SK-N-SH (cell line): ENCODE results near the gene MRPS27. TPM values are rescaled to one million over a fixed set of nuclear protein-coding genes. Genes with fewer than 3 reads are reported as not detected.

Experiments used
- CTCF ChIA-PET: fragments of 300-600, 350-600 bp; formaldehyde crosslinking; extraction: SDS; loops from one replicate; lab custom pipeline; 2021; lab: Yijun Ruan, JAX
- POLR2A ChIA-PET: fragments of 350-600 bp; sonication (Branson Sonifier 250); formaldehyde crosslinking; extraction: SDS; loops from one replicate; lab custom pipeline; 2020; ENCODE audit warnings: antibody characterized with exemption, inconsistent platforms; lab: Yijun Ruan, JAX
- DNase-seq: peaks from one replicate; pipeline ENCODE4 v3.0.0; 2012
- H2AFZ ChIP-seq: fragments of 200-600 bp; sonication (generic); 2 replicates; pipeline ENCODE4 v1.8.1; 2016; ENCODE audit warnings: antibody characterized with exemption, mild to moderate bottlenecking, low read depth
- H3F3A ChIP-seq: fragments of 200-600 bp; sonication (generic); replicated peaks from 2 replicates; pipeline ENCODE3; 2016; ENCODE audit warnings: antibody characterized with exemption, mild to moderate bottlenecking; ENCODE audit not compliant: insufficient read depth
- H3K27ac ChIP-seq, 2 experiments: fragments of 200-500 bp in 1 of 2; fragments of 200-600 bp in 1 of 2; sonication (Bioruptor generic) in 1 of 2; sonication (generic), shearing (Covaris generic) in 1 of 2; 2 replicates each; pipeline versions ENCODE4 v1.5.1 to v1.6.1; 2014 to 2016; ENCODE audit warnings: low read depth in 2 of 2, inconsistent platforms in 1 of 2, low read length in 1 of 2, mild to moderate bottlenecking in 1 of 2, mixed read lengths in 1 of 2
- H3K27me3 ChIP-seq: fragments of 200-600 bp; sonication (generic), shearing (Covaris generic); 2 replicates; pipeline ENCODE4 v1.6.1; 2016; ENCODE audit warnings: mixed run types; ENCODE audit not compliant: insufficient read depth
- H3K36me3 ChIP-seq, 2 experiments: fragments of 200-500 bp in 1 of 2; fragments of 200-600 bp in 1 of 2; sonication (Bioruptor generic) in 1 of 2; sonication (generic) in 1 of 2; replicated peaks in 1 of 2; 2 replicates each; pipeline versions ENCODE3 to v1.5.1; 2014 to 2016; ENCODE audit warnings: low read length in 1 of 2, mild to moderate bottlenecking in 1 of 2; ENCODE audit not compliant: insufficient read depth in 2 of 2, control insufficient read depth in 1 of 2
- H3K4me1 ChIP-seq, 2 experiments: fragments of 200-500 bp in 1 of 2; fragments of 200-600 bp in 1 of 2; sonication (Bioruptor generic) in 1 of 2; sonication (generic), shearing (Covaris generic) in 1 of 2; 2 replicates each; pipeline versions ENCODE4 v1.5.1 to v1.6.1; 2014 to 2016; ENCODE audit warnings: low read depth in 1 of 2, low read length in 1 of 2, mixed run types in 1 of 2; ENCODE audit not compliant: insufficient read depth in 2 of 2, control insufficient read depth in 1 of 2
- H3K4me2 ChIP-seq: fragments of 200-600 bp; sonication (generic), shearing (Covaris generic); 2 replicates; pipeline ENCODE4 v1.6.1; 2017; ENCODE audit warnings: mixed run types
- H3K4me3 ChIP-seq, 2 experiments: fragments of 200-500 bp in 1 of 2; fragments of 200-600 bp in 1 of 2; sonication (Bioruptor generic) in 1 of 2; sonication (generic), shearing (Covaris generic) in 1 of 2; 2 replicates each; pipeline versions ENCODE4 v1.5.1 to v1.8.1; 2014 to 2016; ENCODE audit warnings: low read depth in 2 of 2, inconsistent platforms in 1 of 2, low read length in 1 of 2, mild to moderate bottlenecking in 1 of 2, mixed read lengths in 1 of 2, moderate library complexity in 1 of 2
- H3K79me2 ChIP-seq: fragments of 200-600 bp; sonication (generic); 2 replicates; pipeline ENCODE4 v1.8.1; 2017; ENCODE audit warnings: mild to moderate bottlenecking; ENCODE audit not compliant: insufficient read depth
- H3K9ac ChIP-seq: fragments of 200-600 bp; sonication (generic); 2 replicates; pipeline ENCODE4 v1.6.1; 2017; ENCODE audit warnings: mixed run types
- H3K9me2 ChIP-seq: fragments of 200-600 bp; sonication (generic); 2 replicates; pipeline ENCODE4 v1.6.1; 2017; ENCODE audit warnings: mixed run types
- H3K9me3 ChIP-seq: fragments of 200-600 bp; sonication (generic); 2 replicates; pipeline ENCODE4 v1.6.1; 2017; ENCODE audit warnings: mixed run types, mild to moderate bottlenecking, moderate library complexity
- H4K20me1 ChIP-seq: fragments of 200-600 bp; sonication (generic); 2 replicates; pipeline ENCODE4 v1.6.1; 2017; ENCODE audit warnings: mild to moderate bottlenecking, mixed run types; ENCODE audit not compliant: insufficient read depth
- CHD2 ChIP-seq: fragments of 150-350 bp; IDR thresholded peaks from 2 replicates; pipeline ENCODE4 v1.6.1; 2018; ENCODE audit warnings: low read length; ENCODE audit not compliant: partially characterized antibody
- ELF1 ChIP-seq: IDR thresholded peaks from 2 replicates; pipeline ENCODE4 v1.4.0; 2012
- EP300 ChIP-seq, 2 experiments: IDR thresholded peaks; 2 replicates each; pipeline versions ENCODE4 v1.4.0 to v1.6.1; 2012; ENCODE audit warnings: borderline replicate concordance in 1 of 2, low read depth in 1 of 2, low read length in 1 of 2
- EZH2phosphoT487 ChIP-seq: fragments of 200-600 bp; sonication (generic); IDR thresholded peaks from 2 replicates; pipeline ENCODE4 v1.6.1; 2017; ENCODE audit warnings: low read depth, mixed run types, mild to moderate bottlenecking, antibody characterized with exemption, moderate library complexity, borderline replicate concordance
- FOSL2 ChIP-seq: IDR thresholded peaks from 2 replicates; pipeline ENCODE4 v1.4.0; 2012; ENCODE audit warnings: low read depth, mild to moderate bottlenecking, moderate library complexity, borderline replicate concordance
- FOXJ3 ChIP-seq: sonication (generic); formaldehyde crosslinking; IDR thresholded peaks from 2 replicates; pipeline ENCODE4 v1.5.1; 2020; ENCODE audit warnings: mild to moderate bottlenecking, missing genetic modification reagents
- GABPA ChIP-seq: IDR thresholded peaks from 2 replicates; pipeline ENCODE4 v1.4.0; 2012; ENCODE audit warnings: low read depth, mild to moderate bottlenecking
- JUND ChIP-seq: IDR thresholded peaks from 2 replicates; pipeline ENCODE4 v1.4.0; 2012
- MXI1 ChIP-seq: IDR thresholded peaks from 2 replicates; pipeline ENCODE4 v1.6.1; 2012; ENCODE audit warnings: mild to moderate bottlenecking, low read depth, low read length, improper control_type of control experiment
- NRF1 ChIP-seq: IDR thresholded peaks from 2 replicates; pipeline ENCODE4 v1.6.1; 2012; ENCODE audit warnings: low read depth, mild to moderate bottlenecking, low read length
- POLR2AphosphoS5 ChIP-seq: IDR thresholded peaks from 2 replicates; pipeline ENCODE4 v1.6.1; 2012; ENCODE audit warnings: low read depth, low read length
- RAD21 ChIP-seq: IDR thresholded peaks from 2 replicates; pipeline ENCODE4 v1.6.1; 2012; ENCODE audit warnings: mild to moderate bottlenecking, low read length
- RFX5 ChIP-seq: IDR thresholded peaks from 2 replicates; pipeline ENCODE4 v1.6.1; 2012; ENCODE audit warnings: mild to moderate bottlenecking, improper control_type of control experiment, low read length
- WGBS: methylation state at CpG from one replicate; pipeline ENCODE4 v1.1.6; 2017; ENCODE audit warnings: low lambda C conversion rate; 5-methylcytosine and 5-hydroxymethylcytosine counted together
- polyA plus RNA-seq, 3 experiments: library from polyadenylated mRNA; depleted of rRNA; stranded (reverse); fragments of >200 nt; gene quantifications; 2 replicates each; pipeline ENCODE4 v1.2.3, GENCODE V29; 2012
- TF ChIP-seq, protein P1 (sequence below): IDR thresholded peaks from 2 replicates; pipeline ENCODE4 v1.6.1; 2012; ENCODE audit warnings: mild to moderate bottlenecking, low read depth, low read length, moderate library complexity
- TF ChIP-seq, protein P2 (sequence below): fragments of 150-350 bp; IDR thresholded peaks from 2 replicates; pipeline ENCODE4 v1.6.1; 2016; ENCODE audit warnings: mild to moderate bottlenecking, low read depth, low read length
- TF ChIP-seq, protein P3 (sequence below): fragments of 150-350 bp; IDR thresholded peaks from 2 replicates; pipeline ENCODE4 v1.6.1; 2017; ENCODE audit warnings: antibody characterized with exemption, low read length, low read depth, borderline replicate concordance
- TF ChIP-seq, protein P4 (sequence below): IDR thresholded peaks from 2 replicates; pipeline ENCODE4 v1.4.0; 2012; ENCODE audit warnings: low read depth, borderline replicate concordance

Gene MRPS27
- polyA plus RNA-seq, 1 of the 3 experiments (the other 2 are of a cell fraction) = 37.5 TPM

DNA sequence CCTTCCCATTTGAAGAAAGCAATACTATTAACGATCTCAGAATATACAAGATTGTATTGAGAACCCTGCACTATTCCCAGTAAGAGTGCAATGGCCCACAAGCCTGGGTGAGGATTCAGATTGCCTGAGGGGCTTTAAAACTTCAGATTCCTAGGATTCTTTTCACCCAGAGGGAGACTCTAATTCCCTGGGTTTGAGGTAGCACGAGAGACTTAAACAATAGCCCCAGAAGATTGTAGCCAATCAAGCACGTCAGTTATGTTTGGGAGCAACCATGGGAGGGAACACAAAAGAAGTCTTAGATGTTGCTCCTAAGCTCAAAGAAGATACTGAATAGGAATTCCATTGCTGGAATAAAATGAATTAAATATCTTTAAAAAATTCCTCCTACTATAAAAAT is 17.9 kb downstream of the MRPS27 start:
- H4K20me1 ChIP-seq = no peaks in the 10 kb centered on the region
- H3K27me3 ChIP-seq = no peaks in the 10 kb centered on the region
- H3F3A ChIP-seq = no peaks in the 10 kb centered on the region
- no peak for DNase-seq
- H3K4me1 ChIP-seq = peaks cover 0 to 12% of the 10 kb centered on the region in 2 experiments; a peak in 3 of 4 replicates
- no peak for TF ChIP-seq NRF1
- no peak for TF ChIP-seq FOXJ3 (CRISPR knock-in tag)
- no peak for TF ChIP-seq FOSL2
- TF ChIP-seq MXI1 = no peak
- TF ChIP-seq EZH2phosphoT487 = no peak
- no peak for TF ChIP-seq GABPA
- no peak for TF ChIP-seq RFX5
- no peak for TF ChIP-seq JUND
- TF ChIP-seq RAD21 = no peak
- TF ChIP-seq, protein P1, sequence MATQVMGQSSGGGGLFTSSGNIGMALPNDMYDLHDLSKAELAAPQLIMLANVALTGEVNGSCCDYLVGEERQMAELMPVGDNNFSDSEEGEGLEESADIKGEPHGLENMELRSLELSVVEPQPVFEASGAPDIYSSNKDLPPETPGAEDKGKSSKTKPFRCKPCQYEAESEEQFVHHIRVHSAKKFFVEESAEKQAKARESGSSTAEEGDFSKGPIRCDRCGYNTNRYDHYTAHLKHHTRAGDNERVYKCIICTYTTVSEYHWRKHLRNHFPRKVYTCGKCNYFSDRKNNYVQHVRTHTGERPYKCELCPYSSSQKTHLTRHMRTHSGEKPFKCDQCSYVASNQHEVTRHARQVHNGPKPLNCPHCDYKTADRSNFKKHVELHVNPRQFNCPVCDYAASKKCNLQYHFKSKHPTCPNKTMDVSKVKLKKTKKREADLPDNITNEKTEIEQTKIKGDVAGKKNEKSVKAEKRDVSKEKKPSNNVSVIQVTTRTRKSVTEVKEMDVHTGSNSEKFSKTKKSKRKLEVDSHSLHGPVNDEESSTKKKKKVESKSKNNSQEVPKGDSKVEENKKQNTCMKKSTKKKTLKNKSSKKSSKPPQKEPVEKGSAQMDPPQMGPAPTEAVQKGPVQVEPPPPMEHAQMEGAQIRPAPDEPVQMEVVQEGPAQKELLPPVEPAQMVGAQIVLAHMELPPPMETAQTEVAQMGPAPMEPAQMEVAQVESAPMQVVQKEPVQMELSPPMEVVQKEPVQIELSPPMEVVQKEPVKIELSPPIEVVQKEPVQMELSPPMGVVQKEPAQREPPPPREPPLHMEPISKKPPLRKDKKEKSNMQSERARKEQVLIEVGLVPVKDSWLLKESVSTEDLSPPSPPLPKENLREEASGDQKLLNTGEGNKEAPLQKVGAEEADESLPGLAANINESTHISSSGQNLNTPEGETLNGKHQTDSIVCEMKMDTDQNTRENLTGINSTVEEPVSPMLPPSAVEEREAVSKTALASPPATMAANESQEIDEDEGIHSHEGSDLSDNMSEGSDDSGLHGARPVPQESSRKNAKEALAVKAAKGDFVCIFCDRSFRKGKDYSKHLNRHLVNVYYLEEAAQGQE = no peak
- TF ChIP-seq, protein P2, sequence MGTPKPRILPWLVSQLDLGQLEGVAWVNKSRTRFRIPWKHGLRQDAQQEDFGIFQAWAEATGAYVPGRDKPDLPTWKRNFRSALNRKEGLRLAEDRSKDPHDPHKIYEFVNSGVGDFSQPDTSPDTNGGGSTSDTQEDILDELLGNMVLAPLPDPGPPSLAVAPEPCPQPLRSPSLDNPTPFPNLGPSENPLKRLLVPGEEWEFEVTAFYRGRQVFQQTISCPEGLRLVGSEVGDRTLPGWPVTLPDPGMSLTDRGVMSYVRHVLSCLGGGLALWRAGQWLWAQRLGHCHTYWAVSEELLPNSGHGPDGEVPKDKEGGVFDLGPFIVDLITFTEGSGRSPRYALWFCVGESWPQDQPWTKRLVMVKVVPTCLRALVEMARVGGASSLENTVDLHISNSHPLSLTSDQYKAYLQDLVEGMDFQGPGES = no peak
- TF ChIP-seq, protein P3, sequence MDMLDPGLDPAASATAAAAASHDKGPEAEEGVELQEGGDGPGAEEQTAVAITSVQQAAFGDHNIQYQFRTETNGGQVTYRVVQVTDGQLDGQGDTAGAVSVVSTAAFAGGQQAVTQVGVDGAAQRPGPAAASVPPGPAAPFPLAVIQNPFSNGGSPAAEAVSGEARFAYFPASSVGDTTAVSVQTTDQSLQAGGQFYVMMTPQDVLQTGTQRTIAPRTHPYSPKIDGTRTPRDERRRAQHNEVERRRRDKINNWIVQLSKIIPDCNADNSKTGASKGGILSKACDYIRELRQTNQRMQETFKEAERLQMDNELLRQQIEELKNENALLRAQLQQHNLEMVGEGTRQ = no peak
- TF ChIP-seq CHD2 = no peak
- no peak for TF ChIP-seq EP300 (IDR thresholded peaks at IDR 0.05; ENCODE audit: borderline replicate concordance in 1 of 2, low read depth in 1 of 2, low read length in 1 of 2)
- TF ChIP-seq, protein P4, sequence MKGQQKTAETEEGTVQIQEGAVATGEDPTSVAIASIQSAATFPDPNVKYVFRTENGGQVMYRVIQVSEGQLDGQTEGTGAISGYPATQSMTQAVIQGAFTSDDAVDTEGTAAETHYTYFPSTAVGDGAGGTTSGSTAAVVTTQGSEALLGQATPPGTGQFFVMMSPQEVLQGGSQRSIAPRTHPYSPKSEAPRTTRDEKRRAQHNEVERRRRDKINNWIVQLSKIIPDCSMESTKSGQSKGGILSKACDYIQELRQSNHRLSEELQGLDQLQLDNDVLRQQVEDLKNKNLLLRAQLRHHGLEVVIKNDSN = no peak
- TF ChIP-seq POLR2AphosphoS5 = no peak
- no peak for TF ChIP-seq ELF1
- no peak overlapping the region for H3K9ac ChIP-seq
- H3K9me3 ChIP-seq = no peaks in the 10 kb centered on the region
- no peak overlapping the region for H2AFZ ChIP-seq
- CTCF ChIA-PET = interaction anchor here (0.6 to 1.2 kb wide), 5 partner anchors 10 to 57 kb away, joined by 3 to 5 read pairs (median 4); no protein-coding TSS in a partner anchor
- peaks cover 21 to 26% of the 10 kb centered on the region in 2 experiments for H3K36me3 ChIP-seq
- H3K79me2 ChIP-seq = peaks cover 64% of the 10 kb centered on the region
- no peak overlapping the region for H3K27ac ChIP-seq
- H3K4me2 ChIP-seq = no peak overlapping the region
- H3K9me2 ChIP-seq = no peaks in the 10 kb centered on the region
- no peak overlapping the region for H3K4me3 ChIP-seq
- WGBS = 98% methylated on average over 3 of the region's 3 CpGs
- POLR2A ChIA-PET = no interaction called here
